Stimulated activated naive CD4-positive, alpha-beta T cell treated with Interleukin-2 at 50 U/mL for 16 hours (primary cell): Measurements from ENCODE around the gene SLC25A10.
"Not testable (repeated sequence)": the region's sequence is repeated elsewhere in the genome, so short reads cannot be mapped to it uniquely, and the experiment has no call there.

Source experiments
- DNase-seq: peaks from one replicate; lab custom pipeline; 2025; lab: John Stamatoyannopoulos, UW

The SLC25A10 gene

DNA sequence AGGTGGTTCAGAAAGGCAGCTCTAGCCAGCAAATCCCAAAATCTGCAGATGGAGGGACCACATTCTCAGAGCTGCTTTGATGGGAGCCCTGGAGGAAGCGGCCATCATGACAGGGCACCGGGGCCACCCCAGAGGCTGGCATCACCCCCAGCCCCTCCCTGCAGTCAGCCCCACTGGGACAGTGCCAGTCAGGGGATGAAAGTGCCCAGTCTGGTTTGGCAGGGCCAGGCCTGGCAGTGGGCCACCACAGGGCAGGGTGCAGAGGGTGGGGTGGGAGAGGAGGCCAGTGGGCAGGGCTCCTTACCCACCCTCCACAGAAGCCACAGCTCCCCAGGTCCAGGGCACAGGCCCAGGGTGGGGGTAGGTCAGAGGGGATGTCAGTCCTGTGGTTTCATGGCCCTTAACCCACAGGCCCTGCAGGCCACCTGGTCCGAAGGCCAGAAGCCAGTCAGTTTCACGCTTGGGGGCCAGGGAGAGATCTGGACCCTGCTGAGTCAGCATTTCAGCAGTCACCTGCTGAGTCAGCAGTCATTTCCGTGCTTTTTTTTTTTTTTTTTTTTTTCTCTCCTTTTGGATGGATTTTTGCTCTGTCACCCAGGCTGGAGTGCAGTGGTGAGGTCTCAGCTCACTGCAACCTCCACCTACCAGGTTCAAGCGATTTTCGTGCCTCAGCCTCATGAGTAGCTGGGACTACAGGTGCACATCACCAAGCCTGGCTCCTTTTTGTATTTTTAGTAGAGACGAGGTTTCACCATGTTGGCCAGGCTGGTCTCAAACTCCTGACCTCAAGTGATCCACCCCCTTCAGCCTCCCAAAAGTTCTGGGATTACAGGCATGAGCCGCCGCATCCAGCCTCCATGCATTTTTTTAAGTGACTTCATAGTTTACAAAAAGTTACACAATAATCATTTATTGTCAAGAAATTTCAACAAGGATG, 10.4 kb downstream of the SLC25A10 start:
- no peak for DNase-seq

GRCh38 chr17:81723651-81724209, 11.6 kb downstream of the SLC25A10 start:
- DNase-seq, result no peak

DNA sequence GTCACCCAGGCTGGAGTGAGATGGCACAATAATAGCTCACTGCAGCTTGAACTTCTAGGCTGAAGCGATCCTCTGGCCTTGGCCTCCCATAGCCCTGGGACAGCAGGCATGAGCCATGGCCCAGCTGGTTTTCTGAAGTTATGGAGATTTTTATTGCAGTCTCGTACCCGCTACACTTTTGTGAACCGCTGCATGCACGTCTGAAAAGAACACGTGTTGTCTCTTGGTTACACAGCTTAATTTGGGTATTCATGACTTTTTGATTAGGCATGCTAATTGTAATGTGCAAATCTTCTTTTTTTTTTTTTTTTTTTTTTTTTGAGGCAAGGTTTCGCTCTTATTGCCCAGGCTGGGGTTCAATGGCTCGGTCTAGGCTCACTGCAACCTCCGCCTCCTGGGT, 13.4 kb downstream of the SLC25A10 start:
- DNase-seq, result no peak

- no peak for DNase-seq
These were observed 13.9 kb downstream of the SLC25A10 start for GRCh38 chr17:81726004-81726403.

DNA sequence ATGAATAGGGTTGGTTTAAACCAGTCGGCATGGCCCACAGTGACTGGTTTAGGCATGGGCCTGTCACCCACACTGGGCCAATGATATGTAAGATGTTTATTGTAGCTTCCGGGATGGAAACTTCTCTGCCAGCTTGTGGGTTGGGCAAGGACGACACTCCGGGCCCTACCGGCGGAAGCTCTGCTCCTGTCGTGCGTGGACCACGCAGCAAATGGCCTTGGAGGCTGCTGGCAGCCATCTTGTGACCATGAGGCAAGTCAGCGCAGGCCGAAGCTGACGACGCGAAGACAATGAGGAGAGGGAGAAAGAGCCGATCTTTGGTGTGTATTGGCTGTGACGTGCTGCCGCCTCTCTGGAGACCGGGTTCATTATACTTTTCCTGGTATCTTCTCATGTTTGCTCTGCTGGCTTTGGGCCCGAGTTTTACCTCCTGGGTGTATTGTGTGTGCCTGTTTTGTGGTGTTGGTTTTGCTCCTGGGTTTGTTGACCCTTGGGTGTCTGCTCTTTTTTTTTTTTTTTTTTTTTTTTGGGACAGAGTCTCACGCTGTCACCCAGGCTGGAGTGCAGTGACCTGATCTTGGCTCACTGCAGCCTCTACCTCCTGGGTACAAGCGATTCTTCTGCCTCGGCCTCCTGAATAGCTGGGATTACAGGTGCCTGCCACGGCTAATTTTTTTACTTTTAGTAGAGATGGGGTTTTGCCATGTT, 15.4 kb downstream of the SLC25A10 start:
- no peak for DNase-seq

DNA sequence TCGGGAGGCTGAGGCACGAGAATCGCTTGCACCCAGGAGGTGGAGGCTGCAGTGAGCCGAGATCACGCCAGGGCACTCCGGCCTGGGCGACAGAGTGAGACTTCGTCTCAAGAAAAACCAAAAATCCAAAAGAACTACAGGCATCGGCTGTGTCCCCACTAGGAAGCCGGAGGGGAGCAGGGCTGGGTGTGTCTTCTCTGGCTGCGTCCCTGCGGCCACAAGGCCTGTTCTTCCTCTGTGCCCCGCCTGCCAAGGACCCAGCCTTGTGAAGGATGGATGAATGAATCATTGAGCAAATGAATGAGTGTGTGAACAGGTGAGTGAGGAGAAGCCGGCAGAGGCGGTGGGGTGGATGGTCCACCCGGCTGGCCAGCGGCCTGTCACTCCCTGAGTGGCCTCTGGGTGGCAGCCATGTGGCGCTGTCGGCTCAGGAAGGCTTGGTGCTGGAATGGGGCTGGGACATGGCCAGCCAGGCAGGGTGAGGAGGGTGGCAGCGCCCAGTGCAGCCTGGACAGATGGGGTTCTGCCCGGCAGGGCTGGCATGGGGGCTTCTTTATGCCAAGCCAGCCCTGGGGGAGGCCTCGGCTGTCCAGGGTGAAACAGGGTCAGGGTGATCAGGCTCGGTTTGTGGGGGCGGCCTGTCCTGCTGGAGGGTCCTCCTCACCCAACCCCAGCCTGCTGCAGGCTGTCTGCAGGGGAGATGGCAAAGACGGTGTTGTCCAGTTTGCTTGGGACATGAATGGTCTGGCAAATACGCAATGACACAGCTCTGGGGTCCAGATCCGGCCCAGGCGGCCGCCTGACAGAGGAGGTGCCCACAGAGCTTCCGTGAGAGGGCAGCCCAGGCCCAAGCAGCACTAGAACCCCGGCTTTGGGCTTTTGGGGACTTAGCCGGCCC, 21.7 kb downstream of the SLC25A10 start:
- DNase-seq, result peak; percentile 46

GRCh38 chr17:81734405-81735263, 22.6 kb downstream of the SLC25A10 start:
- DNase-seq, result no peak

DNA sequence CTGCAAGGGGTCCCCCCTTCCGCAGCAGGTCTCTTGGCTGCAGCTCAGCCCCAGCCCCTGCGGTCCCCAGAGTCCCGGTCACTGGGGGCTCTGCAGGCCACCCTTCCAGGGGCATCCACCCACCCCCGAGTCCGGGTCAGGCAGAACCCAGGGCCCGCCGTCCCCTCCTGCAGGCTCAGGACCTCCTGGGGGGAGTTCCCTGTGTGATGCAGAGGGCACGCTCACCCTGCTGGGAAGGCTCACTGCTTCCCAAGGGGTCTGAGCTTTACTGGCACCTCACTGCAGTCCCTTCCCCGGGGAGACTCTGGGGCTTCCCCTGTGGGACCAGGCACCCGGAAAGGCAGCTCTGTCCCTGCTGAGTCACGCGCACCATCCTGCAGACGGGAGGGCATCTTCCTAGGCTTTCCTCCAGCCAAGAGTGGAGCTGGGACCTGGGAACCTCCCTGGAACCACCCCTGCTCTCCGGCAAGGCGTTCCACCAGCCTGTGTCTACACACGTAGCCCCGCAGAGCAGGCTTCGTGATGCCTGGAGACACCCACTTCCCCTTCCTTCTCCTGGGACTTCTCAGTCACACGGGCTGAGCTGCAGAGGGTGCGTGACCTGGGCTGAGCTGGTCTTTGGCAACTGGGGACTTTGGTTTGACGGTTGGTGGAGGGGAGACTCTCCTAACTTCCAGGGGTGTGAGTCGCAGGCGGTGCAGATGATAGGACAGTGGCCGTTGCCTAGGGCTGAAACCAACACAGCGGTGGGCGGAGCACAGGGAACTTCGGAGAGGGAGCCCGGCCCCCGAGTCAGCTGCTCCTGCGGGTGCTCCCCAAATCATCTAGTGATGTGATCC, 23.4 kb downstream of the SLC25A10 start:
- DNase-seq, result no peak

DNA sequence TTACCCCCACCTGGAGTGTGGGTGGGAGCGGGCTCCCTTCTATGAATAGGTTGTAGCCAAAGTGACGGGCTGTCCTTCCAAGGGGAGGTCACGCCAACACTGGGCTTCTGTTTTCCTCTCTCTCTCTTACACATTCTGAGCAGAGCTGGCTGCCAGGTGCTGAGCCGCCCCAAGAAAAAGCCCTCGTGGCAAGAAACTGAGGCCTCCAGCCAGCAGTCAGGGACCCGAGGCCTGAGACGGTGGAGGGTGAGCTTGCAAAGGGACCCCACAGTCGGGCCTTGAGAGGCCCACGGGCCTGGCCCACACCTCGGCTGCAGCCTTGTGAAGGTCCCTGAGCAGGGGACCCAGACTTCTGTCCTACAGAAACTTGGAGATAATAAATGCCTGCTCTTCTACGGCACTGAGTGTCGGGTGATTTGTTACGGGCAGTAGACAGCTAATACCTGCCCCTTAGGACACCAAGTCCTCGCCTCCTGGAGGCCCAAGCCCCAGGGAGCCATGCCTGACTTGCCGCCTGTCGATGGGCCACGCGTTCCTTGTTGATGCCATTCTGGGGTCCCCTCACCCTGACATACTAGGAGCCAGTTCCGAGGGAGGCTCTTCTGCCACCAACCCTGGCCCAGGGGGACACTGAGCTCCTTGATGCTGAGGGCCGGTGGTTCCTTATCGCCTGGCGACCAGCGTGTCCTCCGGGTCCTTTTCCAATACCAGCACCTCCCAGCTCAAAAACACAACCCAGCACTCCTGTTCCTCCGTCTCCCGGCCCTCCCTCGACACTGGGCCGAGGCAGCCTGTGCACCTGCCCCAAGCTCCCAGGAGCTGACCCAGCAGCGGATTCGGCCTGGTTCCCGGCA, 26.1 kb downstream of the SLC25A10 start:
- no peak for DNase-seq

DNA sequence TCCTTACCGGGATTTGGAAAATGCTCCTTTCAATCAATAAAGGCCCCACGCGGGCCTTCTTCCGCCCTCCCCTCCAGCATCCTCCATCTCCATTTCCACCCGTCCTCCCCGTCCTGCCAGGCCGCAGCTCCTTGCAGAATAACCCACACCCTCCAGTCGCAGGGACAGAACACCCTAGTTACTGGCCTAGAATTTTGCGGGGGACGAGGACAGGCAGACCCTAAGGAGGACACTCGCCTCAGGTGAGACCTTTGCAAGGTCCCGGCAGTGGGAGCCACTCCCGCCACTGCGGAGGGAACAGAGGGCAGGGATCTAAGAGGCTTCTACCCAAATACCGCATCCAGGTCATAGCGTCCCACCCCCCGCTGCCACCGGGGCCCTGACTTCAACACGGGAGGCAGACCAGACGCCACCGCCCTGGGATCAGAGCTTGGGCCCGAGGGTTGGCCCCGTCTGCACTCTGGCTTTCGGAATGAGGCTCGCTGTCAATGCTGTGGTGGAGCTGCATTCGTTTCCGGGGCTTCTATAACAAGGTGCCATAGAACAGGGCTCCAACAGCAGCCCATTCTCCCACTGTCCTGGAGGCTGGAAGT, 26.8 kb downstream of the SLC25A10 start:
- DNase-seq, result no peak

DNA sequence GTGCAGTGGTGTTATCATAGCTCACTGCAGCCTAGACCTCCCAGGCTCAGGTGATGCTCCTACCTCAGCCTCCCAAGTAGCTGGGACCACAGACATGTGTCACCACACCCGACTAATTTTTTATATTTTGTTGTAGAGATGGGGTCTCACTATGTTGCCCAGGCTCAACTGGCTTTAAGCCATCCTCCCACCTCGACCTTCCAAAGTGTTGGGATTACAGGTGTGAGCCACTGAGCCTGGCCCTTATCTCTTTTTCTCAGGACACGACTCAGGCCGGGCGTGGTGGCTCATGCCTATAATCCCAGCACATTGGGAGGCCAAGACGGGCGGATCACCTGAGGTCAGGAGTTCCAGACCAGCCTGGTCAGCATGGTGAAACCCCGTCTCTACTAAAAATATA, 27.5 kb downstream of the SLC25A10 start:
- not testable (repeated sequence) for DNase-seq

DNA sequence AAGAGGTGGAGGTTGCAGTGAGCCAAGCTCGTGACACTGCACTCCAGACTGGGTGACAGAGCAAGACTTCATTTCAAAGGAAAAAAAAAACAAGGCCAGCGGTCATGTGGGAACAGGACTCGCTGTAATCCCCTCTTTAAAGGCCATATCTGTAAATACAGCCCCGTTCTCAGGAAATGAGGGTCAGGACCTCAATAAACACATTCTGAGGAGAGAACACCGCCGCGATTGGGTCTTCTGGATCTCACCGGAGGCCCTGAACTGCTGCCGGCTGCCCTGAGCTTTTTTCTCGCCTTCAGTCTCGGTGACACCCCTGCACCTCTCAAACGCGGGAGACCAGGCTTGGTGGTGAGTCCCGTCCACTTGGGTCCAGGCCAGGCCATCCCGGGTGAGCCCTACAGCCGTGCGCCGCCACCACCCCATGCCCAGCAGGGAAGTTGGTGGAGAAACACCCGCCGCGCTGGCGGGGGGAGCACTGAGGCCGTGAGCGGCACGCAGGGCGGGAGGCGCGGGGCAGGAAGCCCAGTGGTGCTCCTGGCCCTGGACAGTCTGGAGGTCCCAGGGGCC, 28.4 kb downstream of the SLC25A10 start:
- no peak for DNase-seq

- no peak for DNase-seq
These were observed 29.0 kb downstream of the SLC25A10 start for GRCh38 chr17:81741049-81741593.

DNA sequence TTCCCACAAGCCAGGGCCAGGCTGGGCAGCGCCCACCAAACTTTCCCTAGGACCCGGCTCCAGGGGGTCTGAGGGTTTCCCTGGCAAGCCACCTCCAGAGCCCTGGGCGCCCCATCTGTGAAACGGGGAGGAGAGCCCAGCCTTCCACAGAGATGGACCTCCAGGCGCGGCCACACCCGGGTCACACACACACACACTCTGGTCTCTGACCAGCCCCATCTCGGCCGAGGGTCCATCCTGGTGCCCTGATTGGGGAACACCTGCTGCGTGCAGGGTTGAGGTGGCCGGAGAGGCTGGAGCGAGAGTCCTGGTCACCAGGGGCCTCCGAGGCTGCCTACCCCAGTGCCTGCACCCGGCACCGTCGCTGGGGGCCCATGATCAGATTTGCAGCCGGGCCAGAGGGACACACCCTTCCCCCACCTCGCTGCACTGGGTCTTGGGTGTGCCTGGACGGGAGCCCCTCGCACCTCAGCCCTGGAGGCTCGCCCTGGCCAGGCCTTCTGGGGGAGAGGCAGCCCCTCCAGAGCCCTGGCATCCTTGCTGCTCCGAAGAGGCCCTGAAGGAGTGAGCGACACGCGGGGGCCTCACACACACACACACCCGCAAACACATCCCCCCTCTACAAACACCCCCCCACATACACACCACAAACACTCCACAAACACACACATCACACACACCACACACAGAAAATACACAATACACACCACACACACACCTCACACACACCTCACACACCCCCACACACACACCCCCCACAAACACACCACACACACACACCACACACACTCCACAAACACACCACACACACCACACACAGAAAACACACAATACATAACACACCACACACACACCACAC, 29.7 kb downstream of the SLC25A10 start:
- DNase-seq, result no peak
